Left ventricle myocardium inferior (tissue), 1 donor: ENCODE results near the gene GCNT1. TPM values are rescaled to one million over a fixed set of nuclear protein-coding genes. Genes with fewer than 3 reads are reported as not detected.
"Not testable (repeated sequence)": the region's sequence is repeated elsewhere in the genome, so short reads cannot be mapped to it uniquely, and the experiment has no call there.

ENCODE experiments used
- DNase-seq: peaks from one replicate; pipeline ENCODE4 v3.0.0-alpha.2; 2020
- H3K27ac ChIP-seq: fragments of 200-600 bp; replicated peaks from 2 replicates; pipeline ENCODE4 v1.8.0; 2021
- H3K27me3 ChIP-seq: fragments of 200-600 bp; 2 replicates; pipeline ENCODE4 v1.8.0; 2021; ENCODE audit warnings: low read depth
- H3K36me3 ChIP-seq: fragments of 200-600 bp; 2 replicates; pipeline ENCODE4 v1.8.0; 2021
- H3K4me1 ChIP-seq: fragments of 200-600 bp; 2 replicates; pipeline ENCODE4 v1.8.0; 2021
- H3K4me3 ChIP-seq: fragments of 200-600 bp; 2 replicates; pipeline ENCODE4 v1.8.0; 2021; ENCODE audit warnings: mild to moderate bottlenecking, moderate library complexity
- H3K9me3 ChIP-seq: fragments of 200-600 bp; replicated peaks from 2 replicates; pipeline ENCODE4 v1.8.0; 2021
- intact Hi-C: fragments of 100-400 bp; cut with micrococcal nuclease; formaldehyde crosslinking; loops from one replicate; pipeline ENCODE4 v1.11.0; 2022
- total RNA-seq: library from RNA; stranded (reverse); fragmentation: NEBNext Ultra II Directional; extraction: Animal tissue kit (Norgen Biotek cat#: 25700); gene quantifications from one replicate; pipeline ENCODE4 v1.2.1, GENCODE V29; 2021
- TF ChIP-seq, protein P1 (sequence below): fragments of 200-600 bp; IDR thresholded peaks from 2 replicates; pipeline ENCODE4 v1.8.0; 2021; ENCODE audit warnings: antibody characterized with exemption, mild to moderate bottlenecking, borderline replicate concordance
- donor health status: DM: no; HTN: yes; CAD: no; lungs with severe emphysema.

Gene GCNT1
- total RNA-seq, 1 donor from 2014 or later = 1.3 TPM

DNA sequence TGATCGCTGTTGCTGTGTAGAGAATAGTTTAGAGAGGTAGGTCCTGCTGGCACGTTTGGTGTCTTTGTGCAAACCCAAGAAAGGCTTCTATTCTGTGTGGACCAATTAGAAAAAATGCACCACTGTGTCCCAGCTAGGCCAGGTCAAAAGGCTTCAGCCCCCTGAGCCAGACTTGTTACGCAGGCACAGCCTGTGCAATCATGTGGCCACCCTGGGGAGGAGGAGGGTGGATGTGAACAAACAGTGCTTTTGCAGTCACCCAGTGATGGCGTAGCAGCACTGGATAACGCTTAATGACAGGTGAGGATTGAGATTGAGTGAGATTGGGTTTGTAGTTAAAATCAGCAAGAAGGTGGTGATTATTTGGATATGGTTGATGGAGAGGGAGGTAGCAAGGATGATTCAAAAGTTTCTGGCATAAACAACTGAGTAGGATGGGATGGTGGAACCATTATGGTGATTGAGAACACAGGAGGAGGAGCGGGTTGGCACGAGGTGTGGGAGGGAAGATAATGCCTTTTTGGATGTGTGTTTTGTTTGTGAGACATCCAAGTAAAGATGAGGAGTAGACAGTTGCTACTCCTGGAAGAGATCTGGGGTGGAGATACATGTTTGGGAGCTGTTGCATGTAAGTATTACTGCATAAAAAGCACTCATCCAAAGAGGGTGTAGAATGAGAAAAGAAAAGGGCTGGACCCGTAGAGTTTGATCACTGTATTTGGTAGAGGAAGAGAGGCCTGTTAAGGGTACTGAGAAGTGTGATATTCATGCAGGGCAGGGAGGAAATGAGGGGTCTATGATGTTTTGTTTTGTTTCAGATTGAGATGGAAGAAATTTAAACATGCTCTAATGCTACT lies 6.7 kb downstream of the GCNT1 start:
- Histone ChIP-seq H3K36me3 (no peaks in the 10 kb centered on the region), H3K27ac (no peak overlapping the region), H3K4me3 (no peak overlapping the region), H3K9me3 (no peaks in the 10 kb centered on the region), H3K4me1 (no peaks in the 10 kb centered on the region), H3K27me3 (peaks cover 15% of the 10 kb centered on the region)
- TF ChIP-seq, protein P1, sequence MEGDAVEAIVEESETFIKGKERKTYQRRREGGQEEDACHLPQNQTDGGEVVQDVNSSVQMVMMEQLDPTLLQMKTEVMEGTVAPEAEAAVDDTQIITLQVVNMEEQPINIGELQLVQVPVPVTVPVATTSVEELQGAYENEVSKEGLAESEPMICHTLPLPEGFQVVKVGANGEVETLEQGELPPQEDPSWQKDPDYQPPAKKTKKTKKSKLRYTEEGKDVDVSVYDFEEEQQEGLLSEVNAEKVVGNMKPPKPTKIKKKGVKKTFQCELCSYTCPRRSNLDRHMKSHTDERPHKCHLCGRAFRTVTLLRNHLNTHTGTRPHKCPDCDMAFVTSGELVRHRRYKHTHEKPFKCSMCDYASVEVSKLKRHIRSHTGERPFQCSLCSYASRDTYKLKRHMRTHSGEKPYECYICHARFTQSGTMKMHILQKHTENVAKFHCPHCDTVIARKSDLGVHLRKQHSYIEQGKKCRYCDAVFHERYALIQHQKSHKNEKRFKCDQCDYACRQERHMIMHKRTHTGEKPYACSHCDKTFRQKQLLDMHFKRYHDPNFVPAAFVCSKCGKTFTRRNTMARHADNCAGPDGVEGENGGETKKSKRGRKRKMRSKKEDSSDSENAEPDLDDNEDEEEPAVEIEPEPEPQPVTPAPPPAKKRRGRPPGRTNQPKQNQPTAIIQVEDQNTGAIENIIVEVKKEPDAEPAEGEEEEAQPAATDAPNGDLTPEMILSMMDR = no peak
- DNase-seq = no peak
- intact Hi-C loops = no loop called here

DNA sequence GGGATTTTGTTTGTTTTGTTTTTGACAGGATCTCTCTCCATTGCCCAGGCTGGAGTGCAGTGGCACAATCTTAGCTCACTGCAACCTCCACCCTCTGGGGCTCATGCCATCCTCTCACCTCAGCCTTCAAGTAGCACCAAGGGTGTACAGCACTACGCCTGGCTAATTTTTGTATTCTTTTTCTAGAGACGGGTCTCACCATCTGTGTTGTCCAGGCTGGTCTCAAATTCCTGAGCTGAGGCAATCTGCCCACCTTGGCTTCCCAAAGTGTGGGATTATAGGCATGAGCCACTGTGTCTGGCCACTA lies 7.3 kb downstream of the GCNT1 start:
- Histone ChIP-seq H3K27me3 (peaks cover 9% of the 10 kb centered on the region), H3K36me3 (no peaks in the 10 kb centered on the region), H3K4me1 (no peaks in the 10 kb centered on the region), H3K4me3 (no peak overlapping the region), H3K27ac (no peak overlapping the region), H3K9me3 (no peaks in the 10 kb centered on the region)
- DNase-seq = no peak
- TF ChIP-seq, protein P1 = no peak
- intact Hi-C loops = no loop called here

DNA sequence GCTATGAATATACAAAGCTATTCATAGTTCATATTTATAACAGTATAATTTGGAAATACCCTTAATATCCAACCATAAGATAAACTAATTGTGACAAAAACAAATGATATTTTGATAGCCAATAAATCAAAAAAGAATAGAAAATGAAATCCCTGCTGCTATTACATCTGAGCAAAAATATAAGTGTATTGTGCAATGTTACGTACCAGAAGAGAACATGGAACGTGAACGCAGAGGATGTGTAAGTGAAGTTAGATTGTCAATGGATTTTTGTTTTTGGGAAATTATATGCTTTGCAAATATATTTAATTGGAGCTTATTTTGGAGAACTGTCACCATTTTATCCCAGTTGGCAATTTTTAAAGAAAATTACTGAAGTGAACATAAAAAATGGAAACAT lies 15.4 kb downstream of the GCNT1 start:
- intact Hi-C loops = no loop called here
- Histone ChIP-seq H3K36me3 (no peaks in the 10 kb centered on the region), H3K4me1 (no peaks in the 10 kb centered on the region), H3K4me3 (no peak overlapping the region), H3K9me3 (peaks cover 19% of the 10 kb centered on the region), H3K27ac (no peak overlapping the region), H3K27me3 (no peaks in the 10 kb centered on the region)
- DNase-seq = no peak
- TF ChIP-seq, protein P1 = no peak

DNA sequence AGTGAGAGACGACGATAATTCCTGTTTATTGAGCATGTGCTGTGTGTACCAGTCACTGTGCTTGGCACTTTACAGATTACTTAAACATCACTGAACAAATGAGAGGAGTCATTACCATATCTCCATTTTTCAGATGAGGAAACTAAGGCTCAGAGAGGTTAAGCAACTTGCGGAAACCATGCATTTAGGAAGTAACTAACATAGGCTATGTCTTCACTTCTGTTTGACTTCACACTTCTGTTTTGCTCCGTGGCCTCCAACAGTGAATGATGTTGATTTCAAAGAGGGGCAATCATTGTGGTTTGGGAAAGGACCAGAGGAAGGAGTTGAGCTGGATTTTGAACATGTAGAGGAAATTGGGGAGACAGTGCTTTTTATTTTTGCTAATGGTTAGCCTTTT lies 16.7 kb downstream of the GCNT1 start:
- Histone ChIP-seq H3K9me3 (peaks cover 27% of the 10 kb centered on the region), H3K36me3 (no peaks in the 10 kb centered on the region), H3K4me3 (no peak overlapping the region), H3K4me1 (no peaks in the 10 kb centered on the region), H3K27me3 (no peaks in the 10 kb centered on the region), H3K27ac (no peak overlapping the region)
- intact Hi-C loops = no loop called here
- TF ChIP-seq, protein P1 = no peak
- no peak for DNase-seq

DNA sequence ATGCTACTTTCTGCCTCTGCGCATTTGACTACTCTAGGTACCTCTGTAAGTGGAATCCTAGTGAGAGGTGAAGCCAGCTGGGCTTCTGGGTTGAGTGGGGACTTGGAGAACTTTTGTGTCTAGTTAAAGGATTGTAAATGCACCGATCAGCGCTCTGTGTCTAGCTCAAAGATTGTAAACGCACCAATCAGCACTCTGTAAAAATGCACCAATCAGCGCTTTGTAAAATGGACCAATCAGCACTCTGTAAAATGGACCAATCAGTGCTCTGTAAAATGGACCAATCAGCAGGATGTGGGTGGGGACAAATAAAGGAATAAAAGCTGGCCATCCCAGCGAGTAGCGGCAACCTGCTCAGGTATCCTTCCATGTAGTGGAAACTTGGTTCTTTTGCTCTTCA lies 18.8 kb downstream of the GCNT1 start:
- H3K27ac ChIP-seq, H3K4me3 ChIP-seq, DNase-seq, H3K27me3 ChIP-seq, H3K4me1 ChIP-seq, H3K36me3 ChIP-seq, intact Hi-C loops: not testable (repeated sequence)
- H3K9me3 ChIP-seq = peaks cover 33% of the 10 kb centered on the region

DNA sequence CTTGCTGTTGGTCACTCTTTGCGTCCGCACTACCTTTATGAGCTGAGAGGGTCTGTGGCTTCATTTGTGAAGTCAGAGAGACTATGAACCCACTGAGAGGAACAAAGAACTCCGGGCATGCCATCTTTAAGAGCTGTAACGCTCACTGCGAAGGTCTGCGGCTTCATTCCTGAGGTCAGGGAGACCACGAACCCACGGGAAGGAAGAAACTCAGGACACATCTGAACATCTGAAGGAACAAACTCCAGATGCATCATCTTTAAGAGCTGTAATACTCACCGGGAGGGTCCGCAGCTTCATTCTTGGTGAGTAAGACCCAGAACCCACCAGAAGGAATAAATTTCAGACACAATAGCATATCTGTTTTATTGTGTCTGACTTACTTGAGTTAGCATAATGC lies 19.2 kb downstream of the GCNT1 start:
- Histone ChIP-seq H3K27ac (no peak overlapping the region), H3K4me3 (no peak overlapping the region), H3K9me3 (peaks cover 33% of the 10 kb centered on the region), H3K4me1 (no peaks in the 10 kb centered on the region), H3K36me3 (no peaks in the 10 kb centered on the region), H3K27me3 (no peaks in the 10 kb centered on the region)
- TF ChIP-seq, protein P1 = no peak
- intact Hi-C loops = no loop called here
- DNase-seq = no peak

DNA sequence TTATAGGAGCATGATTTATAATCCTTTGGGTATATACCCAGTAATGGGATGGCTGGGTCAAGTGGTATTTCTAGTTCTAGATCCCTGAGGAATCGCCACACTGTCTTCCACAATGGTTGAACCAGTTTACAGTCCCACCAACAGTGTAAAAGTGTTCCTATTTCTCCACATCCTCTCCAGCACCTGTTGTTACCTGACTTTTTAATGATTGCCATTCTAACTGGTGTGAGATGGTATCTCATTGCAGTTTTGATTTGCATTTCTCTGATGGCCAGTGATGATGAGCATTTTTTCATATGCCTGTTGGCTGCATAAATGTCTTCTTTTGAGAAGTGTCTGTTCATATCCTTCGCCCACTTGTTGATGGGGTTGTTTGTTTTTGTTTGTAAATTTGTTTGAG lies 20.4 kb downstream of the GCNT1 start:
- not testable (repeated sequence) for H3K27ac ChIP-seq, H3K4me1 ChIP-seq

More for the DNA sequence above, 20.4 kb downstream of the GCNT1 start:
- intact Hi-C loops, H3K4me3 ChIP-seq, DNase-seq, H3K36me3 ChIP-seq, H3K27me3 ChIP-seq: not testable (repeated sequence)
- H3K9me3 ChIP-seq = peaks cover 33% of the 10 kb centered on the region
